MM.1S (cell line): ENCODE measurements around the gene LILRB3.

ENCODE experiments used
- CTCF ChIP-seq: fragments of 300-600 bp; sonication (generic); IDR thresholded peaks from 2 replicates; pipeline ENCODE4 v1.5.1; 2016; ENCODE audit warnings: antibody characterized with exemption, low read length, mixed read lengths
- EZH2 ChIP-seq: fragments of 300-600 bp; sonication (generic); optimal IDR thresholded peaks from 2 replicates; pipeline ENCODE3; 2017; ENCODE audit warnings: low read depth, mild to moderate bottlenecking, antibody characterized with exemption, low read length, mixed read lengths
- EZH2phosphoT487 ChIP-seq: fragments of 300-600 bp; sonication (generic); IDR thresholded peaks from 2 replicates; pipeline ENCODE4 v1.6.1; 2018; ENCODE audit warnings: antibody characterized with exemption, low read length

GRCh38 chr19:54230031-54230430 is 7.2 kb upstream of the LILRB3 start:
- TF ChIP-seq CTCF = no peak
- no peak for TF ChIP-seq EZH2
- no peak for TF ChIP-seq EZH2phosphoT487
